SK-N-MC (cell line): ENCODE measurements around the gene PARD3.

Experiments
- EZH2 ChIP-seq: fragments of 200-600 bp; sonication (generic); IDR thresholded peaks from one replicate; pipeline ENCODE4 v1.6.1; 2017; ENCODE audit warnings: antibody characterized with exemption
- FOXP2 ChIP-seq: optimal IDR thresholded peaks from 2 replicates; pipeline ENCODE3; 2011; ENCODE audit warnings: mild to moderate bottlenecking, moderate library complexity; ENCODE audit not compliant: insufficient read depth; ENCODE audit errors: extremely low read length, control extremely low read depth

GRCh38 chr10:34768261-34768971 is 46.7 kb downstream of the PARD3 start:
- TF ChIP-seq EZH2 (no peak), FOXP2 (no peak)
